H1 (cell line): Measurements from ENCODE around the gene FLNC.

Source experiments
- ASH2L ChIP-seq: fragments of 200-600, 300-600 bp; sonication (generic); IDR thresholded peaks from one replicate; pipeline ENCODE4 v1.7.1; 2017; ENCODE audit warnings: low read length
- EZH2 ChIP-seq: fragments of 200-600 bp; sonication (generic); IDR thresholded peaks from 2 replicates; pipeline ENCODE4 v1.7.1; 2012; ENCODE audit warnings: low read depth, mild to moderate bottlenecking, moderate library complexity, low read length, inconsistent platforms; ENCODE audit not compliant: severe bottlenecking
- KDM1A ChIP-seq: fragments of 200-600, 300-600 bp; sonication (generic); IDR thresholded peaks from 2 replicates; pipeline ENCODE4 v1.7.1; 2016; ENCODE audit warnings: mild to moderate bottlenecking, low read length, borderline replicate concordance
- NRF1 ChIP-seq: IDR thresholded peaks from 2 replicates; pipeline ENCODE4 v1.6.1; 2011; ENCODE audit warnings: mild to moderate bottlenecking, low read depth, low read length, improper control_type of control experiment
- POLR2AphosphoS5 ChIP-seq: IDR thresholded peaks from 2 replicates; pipeline ENCODE4 v1.6.1; 2011; ENCODE audit warnings: low read depth, low read length
- RAD21 ChIP-seq, 2 experiments: IDR thresholded peaks in 1 of 2; conservative IDR thresholded peaks in 1 of 2; 2 replicates each; pipeline ENCODE4 v1.6.1; 2011; ENCODE audit warnings: low read depth in 2 of 2, low read length in 2 of 2, improper control_type of control experiment in 1 of 2, inconsistent platforms in 1 of 2, mild to moderate bottlenecking in 1 of 2, moderate library complexity in 1 of 2
- RXRA ChIP-seq: IDR thresholded peaks from 2 replicates; pipeline ENCODE4 v1.6.1; 2011; ENCODE audit warnings: low read depth, mild to moderate bottlenecking, low read length, moderate library complexity; ENCODE audit not compliant: insufficient read depth
- SP2 ChIP-seq: IDR thresholded peaks from 2 replicates; pipeline ENCODE4 v1.6.1; 2012; ENCODE audit warnings: mild to moderate bottlenecking, low read length, inconsistent platforms
- SRF ChIP-seq: IDR thresholded peaks from 2 replicates; pipeline ENCODE4 v1.6.1; 2011; ENCODE audit warnings: mild to moderate bottlenecking, low read depth, low read length, moderate library complexity
- TAF1 ChIP-seq: IDR thresholded peaks from 2 replicates; pipeline ENCODE4 v1.6.1; 2011; ENCODE audit warnings: mild to moderate bottlenecking, low read depth, low read length
- ZNF274 ChIP-seq: IDR thresholded peaks from 2 replicates; pipeline ENCODE4 v1.7.0; 2012; ENCODE audit warnings: low read length, borderline replicate concordance; ENCODE audit errors: extremely low read depth
- TF ChIP-seq, protein P1 (sequence below), 3 experiments: IDR thresholded peaks; 1 replicate in 2 of 3; 2 replicates in 1 of 3; pipeline versions ENCODE4 v1.5.1 to v1.6.1; 2011; ENCODE audit warnings: low read length in 3 of 3, mild to moderate bottlenecking in 3 of 3, inconsistent platforms in 2 of 3, low read depth in 1 of 3, moderate library complexity in 1 of 3; ENCODE audit not compliant: insufficient read depth in 1 of 3; ENCODE audit errors: control extremely low read depth in 1 of 3

DNA sequence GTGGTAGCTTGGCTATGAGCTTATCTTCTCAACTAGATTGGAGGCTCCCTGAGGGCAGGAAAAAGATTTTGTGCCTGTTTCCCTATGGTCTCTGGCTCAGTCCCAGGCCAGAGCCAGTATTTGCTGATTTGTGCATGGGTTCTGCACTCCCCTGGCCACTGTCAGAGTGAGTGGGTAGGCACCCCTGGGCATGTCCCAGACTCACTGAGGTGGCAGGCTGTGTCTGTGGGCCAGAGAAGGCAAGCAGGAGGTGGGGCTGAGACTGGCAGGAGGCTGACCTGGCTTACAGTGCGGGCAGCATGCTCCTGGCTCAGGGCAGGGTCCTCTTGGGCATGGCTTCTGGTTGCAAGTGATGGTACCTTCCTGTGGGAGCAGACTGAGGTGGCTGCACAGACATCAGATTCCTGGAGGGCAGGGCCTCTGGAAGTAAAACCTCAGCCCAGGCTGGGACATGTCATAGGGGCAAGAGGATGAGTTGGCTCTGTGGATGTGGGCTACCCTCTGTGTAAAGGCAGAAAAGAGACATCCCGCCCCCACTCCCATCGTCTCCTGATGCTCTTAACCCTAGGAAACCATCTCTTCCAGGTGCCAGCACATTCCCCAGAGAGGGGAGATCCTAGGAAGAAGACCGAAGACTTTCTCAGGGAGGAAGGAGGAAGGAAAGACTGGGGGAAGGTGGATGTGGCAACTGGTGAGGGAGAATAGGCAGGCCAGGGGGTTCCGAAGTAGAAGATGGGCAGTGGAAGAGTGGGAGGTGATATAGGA is 76.0 kb downstream of the FLNC start:
- TF ChIP-seq ASH2L (no peak), EZH2 (no peak), RXRA (no peak), KDM1A (no peak), POLR2AphosphoS5 (no peak), TAF1 (no peak), RAD21 (IDR thresholded peaks at IDR 0.05 in 1 of 2, conservative IDR thresholded peaks at IDR 0.05 in 1 of 2; ENCODE audit: low read depth in 2 of 2, low read length in 2 of 2) (no peak), SRF (no peak), SP2 (no peak), NRF1 (no peak), ZNF274 (no peak)
- TF ChIP-seq, protein P1, sequence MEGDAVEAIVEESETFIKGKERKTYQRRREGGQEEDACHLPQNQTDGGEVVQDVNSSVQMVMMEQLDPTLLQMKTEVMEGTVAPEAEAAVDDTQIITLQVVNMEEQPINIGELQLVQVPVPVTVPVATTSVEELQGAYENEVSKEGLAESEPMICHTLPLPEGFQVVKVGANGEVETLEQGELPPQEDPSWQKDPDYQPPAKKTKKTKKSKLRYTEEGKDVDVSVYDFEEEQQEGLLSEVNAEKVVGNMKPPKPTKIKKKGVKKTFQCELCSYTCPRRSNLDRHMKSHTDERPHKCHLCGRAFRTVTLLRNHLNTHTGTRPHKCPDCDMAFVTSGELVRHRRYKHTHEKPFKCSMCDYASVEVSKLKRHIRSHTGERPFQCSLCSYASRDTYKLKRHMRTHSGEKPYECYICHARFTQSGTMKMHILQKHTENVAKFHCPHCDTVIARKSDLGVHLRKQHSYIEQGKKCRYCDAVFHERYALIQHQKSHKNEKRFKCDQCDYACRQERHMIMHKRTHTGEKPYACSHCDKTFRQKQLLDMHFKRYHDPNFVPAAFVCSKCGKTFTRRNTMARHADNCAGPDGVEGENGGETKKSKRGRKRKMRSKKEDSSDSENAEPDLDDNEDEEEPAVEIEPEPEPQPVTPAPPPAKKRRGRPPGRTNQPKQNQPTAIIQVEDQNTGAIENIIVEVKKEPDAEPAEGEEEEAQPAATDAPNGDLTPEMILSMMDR (IDR thresholded peaks at IDR 0.05; ENCODE audit: control extremely low read depth in 1 of 3, insufficient read depth in 1 of 3, low read depth in 1 of 3, low read length in 3 of 3): no peak
